ENCODE measurements around the gene COL1A2. TPM values are rescaled to one million over a fixed set of nuclear protein-coding genes. Genes with fewer than 3 reads are reported as not detected.

COL1A2 gene
- total and polyA plus RNA-seq, 2 of the 8 experiments (the other 6 are each of a cell fraction or from before 2014, with no cell fraction given), result 45.2 to 87.2 TPM

GRCh38 chr7:94422827-94423460 lies 28.2 kb downstream of the COL1A2 start:
- CTCF ChIA-PET (ENCODE audit: partially characterized antibody), result interaction anchor here (1.0 kb wide), 1 partner anchor 26 kb away, joined by 3 read pairs; no protein-coding TSS in a partner anchor
- no peak overlapping the region for H2AK5ac ChIP-seq (ENCODE audit: low read depth, low read length)
- no peak overlapping the region for H3K27ac ChIP-seq (ENCODE audit: low read depth, low read length)

More at GRCh38 chr7:94422827-94423460, 28.2 kb downstream of the COL1A2 start:
- Histone ChIP-seq H4K20me1 (replicated peaks in 1 of 2; ENCODE audit: control insufficient read depth in 1 of 2, insufficient read depth in 2 of 2, low read length in 2 of 2) (no peaks in the 10 kb centered on the region), H3K56ac (replicated peaks; ENCODE audit: insufficient read length, low read depth, low read length) (no peak overlapping the region), H3K4me3 (ENCODE audit: extremely low read depth in 1 of 4, insufficient read depth in 2 of 4, low read depth in 3 of 4, low read length in 4 of 4) (no peak overlapping the region), H4K5ac (ENCODE audit: insufficient read length, low read depth, low read length) (no peak overlapping the region), H3K18ac (ENCODE audit: extremely low read depth, low read length) (no peak overlapping the region), H2AFZ (ENCODE audit: low read length) (no peak overlapping the region), H2BK12ac (ENCODE audit: low read depth, low read length) (no peak overlapping the region), H2BK15ac (ENCODE audit: low read length) (no peak overlapping the region), H3K4me2 (ENCODE audit: insufficient read depth in 1 of 2, low read depth in 2 of 2, low read length in 2 of 2) (no peak overlapping the region), H3K23ac (ENCODE audit: insufficient read length) (no peak overlapping the region), H3K23me2 (ENCODE audit: low read depth, low read length) (no peaks in the 10 kb centered on the region), H3K79me1 (ENCODE audit: low read depth, low read length) (no peaks in the 10 kb centered on the region), H4K91ac (replicated peaks; ENCODE audit: insufficient read length, low read length) (no peak overlapping the region), H3K27me3 (replicated peaks in 1 of 4; ENCODE audit: control insufficient read depth in 3 of 4, extremely low read depth in 1 of 4, insufficient read depth in 3 of 4, low read length in 3 of 4) (no peaks in the 10 kb centered on the region), H3K79me2 (ENCODE audit: control insufficient read depth in 1 of 2, insufficient read depth in 2 of 2, low read length in 2 of 2) (no peaks in the 10 kb centered on the region), H2BK5ac (ENCODE audit: low read depth, low read length) (no peak overlapping the region), H3K9ac (replicated peaks in 1 of 4; ENCODE audit: extremely low read depth in 1 of 4, low read depth in 3 of 4, low read length in 3 of 4) (no peak overlapping the region), H3K4me1 (replicated peaks in 1 of 4; ENCODE audit: control insufficient read depth in 3 of 4, insufficient read depth in 4 of 4, low read length in 3 of 4) (no peaks in the 10 kb centered on the region), H3K4ac (replicated peaks; ENCODE audit: insufficient read length, low read depth, low read length) (no peak overlapping the region), H2BK120ac (replicated peaks; ENCODE audit: low read depth, low read length) (no peak overlapping the region), H3K9me3 (ENCODE audit: insufficient read depth in 2 of 2, low read depth in 1 of 2, low read length in 1 of 2) (no peaks in the 10 kb centered on the region), H3K36me3 (ENCODE audit: control insufficient read depth in 2 of 4, insufficient read depth in 4 of 4, low read length in 3 of 4) (peaks cover 45 to 92% (median 79%) of the 10 kb centered on the region in 4 experiments), H4K8ac (ENCODE audit: extremely low read depth, insufficient read depth, low read length) (no peak overlapping the region), H3K14ac (ENCODE audit: insufficient read length) (no peak overlapping the region), H2BK20ac (ENCODE audit: low read length) (no peak overlapping the region)
- DNase-seq (ENCODE audit: low read depth in 1 of 2, low spot score in 2 of 2) (no peak), FAIRE-seq (no peak)
- POLR2A ChIA-PET (ENCODE audit: partially characterized antibody), result no interaction called here
- 92% methylated on average over 5 of the region's 5 CpGs; no CpG with 5 or more reads in 1 of the 2 experiments for WGBS, 2 experiments (ENCODE audit: extremely low coverage in 1 of 2, insufficient coverage in 1 of 2, insufficient read length in 1 of 2, insufficient replicate concordance in 2 of 2, low coverage in 1 of 2, low lambda C conversion rate in 2 of 2, missing lambda C conversion rate in 1 of 2)
- no peak for TF ChIP-seq ATF3 (IDR thresholded peaks at IDR 0.05; ENCODE audit: insufficient read depth, low read depth, low read length)
- TF ChIP-seq KDM1A (IDR thresholded peaks at IDR 0.05; ENCODE audit: borderline replicate concordance, low read length), result no peak
- TF ChIP-seq RAD21 (IDR thresholded peaks at IDR 0.05 in 1 of 2, conservative IDR thresholded peaks at IDR 0.05 in 1 of 2; ENCODE audit: low read depth in 2 of 2, low read length in 2 of 2), result no peak
- no peak for TF ChIP-seq TEAD4 (IDR thresholded peaks at IDR 0.05; ENCODE audit: low read depth, low read length)
- no peak for TF ChIP-seq SAP30 (IDR thresholded peaks at IDR 0.05; ENCODE audit: insufficient read depth, insufficient replicate concordance, low read length)
- TF ChIP-seq CHD1 (IDR thresholded peaks at IDR 0.05; ENCODE audit: low read depth, low read length), result no peak
- no peak for TF ChIP-seq SRF (IDR thresholded peaks at IDR 0.05; ENCODE audit: low read depth, low read length)
- TF ChIP-seq JUN (IDR thresholded peaks at IDR 0.05; ENCODE audit: low read depth, low read length), result no peak
- no peak for TF ChIP-seq GTF2F1 (IDR thresholded peaks at IDR 0.05; ENCODE audit: borderline replicate concordance, low read depth, low read length)
- no peak for TF ChIP-seq RXRA (IDR thresholded peaks at IDR 0.05; ENCODE audit: insufficient read depth, low read depth, low read length)
- TF ChIP-seq RNF2 (IDR thresholded peaks at IDR 0.05; ENCODE audit: borderline replicate concordance, low read depth, low read length, missing control alignments, poor library complexity, severe bottlenecking), result no peak
- TF ChIP-seq CREB1 (IDR thresholded peaks at IDR 0.05), result no peak
